Activated CD4-positive, CD25-positive, alpha-beta regulatory T cell (primary cell): ENCODE measurements around the gene COL4A1.

Experiments used
- DNase-seq, 4 experiments: peaks; one replicate each; lab custom pipeline; 2025; lab: John Stamatoyannopoulos, UW

COL4A1 gene

DNA sequence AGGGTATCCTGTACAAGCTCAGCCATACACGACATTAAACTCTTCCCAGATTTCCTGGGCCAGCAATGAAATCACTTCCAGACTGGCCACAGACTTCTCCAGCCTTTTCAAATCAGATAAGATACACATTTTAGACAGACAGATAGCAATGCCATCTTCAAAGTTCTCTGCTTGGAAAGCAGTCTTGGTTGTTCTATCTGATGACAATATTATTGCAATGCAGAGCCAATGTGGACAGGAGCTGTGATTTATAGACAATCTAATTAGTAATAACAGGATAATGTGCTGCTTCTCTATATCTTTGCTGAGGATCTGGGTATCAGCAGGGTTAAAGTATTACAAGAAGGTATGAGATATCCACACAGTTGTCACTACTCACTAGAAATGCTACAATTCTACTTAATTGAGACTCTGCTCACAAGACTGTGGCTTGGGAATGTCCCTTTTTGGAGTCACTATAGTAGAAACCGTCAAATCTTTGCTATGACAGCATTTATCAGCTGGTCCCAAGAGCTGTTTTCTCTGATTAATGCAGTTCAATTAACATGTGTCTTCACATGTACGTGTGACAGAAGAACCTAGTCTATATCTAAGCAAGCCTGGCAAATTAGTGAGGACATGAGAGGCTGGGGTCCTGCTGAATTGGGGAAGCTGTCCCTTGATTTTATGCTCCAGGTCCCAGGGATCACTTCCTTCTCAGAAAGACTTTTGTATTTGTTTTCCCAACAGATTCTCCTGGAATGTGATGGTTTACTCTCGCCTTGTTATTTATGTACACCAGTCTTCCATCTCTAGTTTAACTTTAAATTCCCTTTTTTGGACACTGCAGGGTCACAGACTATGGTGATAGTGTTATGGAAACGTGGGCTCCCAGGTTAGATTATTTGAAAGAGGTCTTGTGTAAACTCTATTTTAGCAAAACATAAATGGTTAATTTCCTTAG is 68.8 kb downstream of the COL4A1 start:
- no peak for DNase-seq

DNA sequence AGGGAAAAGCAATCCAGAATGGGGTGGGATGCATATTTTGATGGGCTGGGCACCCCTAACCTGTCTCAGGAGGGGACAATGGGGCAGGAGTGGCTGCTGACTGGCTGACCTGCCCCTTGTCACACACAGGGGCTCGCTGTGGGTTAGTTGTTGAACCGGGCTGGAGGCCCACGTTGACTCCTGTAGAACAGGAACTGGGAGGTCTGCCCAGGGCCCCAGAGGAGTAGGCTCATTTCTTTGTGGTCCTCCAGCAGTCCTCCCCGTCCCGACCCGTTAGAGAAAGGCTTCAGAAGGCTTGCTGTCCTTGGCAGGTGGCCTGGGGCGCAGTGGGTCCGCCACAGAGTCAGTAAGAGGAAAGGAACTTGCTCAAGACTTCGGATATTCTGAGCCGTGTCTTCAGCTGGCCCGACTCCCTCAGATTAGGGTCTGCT is 70.1 kb downstream of the COL4A1 start:
- no peak for DNase-seq

DNA sequence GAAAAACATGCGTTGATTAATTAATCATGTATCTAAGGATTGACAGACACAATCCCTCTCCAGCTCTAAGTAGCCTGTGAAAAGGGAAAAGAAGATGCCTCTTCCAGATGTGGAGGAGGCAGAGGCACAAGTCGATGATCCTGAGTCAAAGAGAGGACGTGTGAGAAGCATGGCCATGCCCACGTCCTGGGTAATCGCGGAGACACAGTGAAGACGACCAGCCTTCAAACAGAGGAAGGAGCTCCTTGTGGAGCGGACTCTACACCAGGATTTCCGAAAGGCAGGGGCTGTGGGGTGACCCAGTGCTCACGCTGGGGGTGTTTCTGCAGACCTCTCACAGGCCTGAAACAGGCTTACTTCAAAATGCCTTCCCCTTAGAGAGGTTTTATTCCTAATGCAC is 70.5 kb downstream of the COL4A1 start:
- no peak for DNase-seq

DNA sequence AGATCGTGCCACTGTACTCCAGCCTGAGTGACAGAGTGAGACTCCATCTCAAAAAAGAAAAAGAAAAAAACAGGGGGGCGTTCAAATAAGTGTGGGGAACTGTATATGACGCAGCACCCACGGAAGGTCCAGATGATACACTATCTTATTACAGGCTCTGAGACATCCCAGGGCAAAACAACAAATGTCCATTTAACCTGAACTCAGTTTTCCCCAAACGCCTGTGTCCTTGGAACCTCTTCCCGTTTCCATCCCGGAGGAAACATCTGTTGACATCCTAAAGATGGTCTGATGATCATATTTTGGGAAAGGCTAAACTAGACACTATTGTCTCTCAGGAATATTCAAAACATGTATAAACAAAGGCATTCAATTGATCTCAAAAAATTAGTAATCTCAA is 72.4 kb downstream of the COL4A1 start:
- no peak for DNase-seq

DNA sequence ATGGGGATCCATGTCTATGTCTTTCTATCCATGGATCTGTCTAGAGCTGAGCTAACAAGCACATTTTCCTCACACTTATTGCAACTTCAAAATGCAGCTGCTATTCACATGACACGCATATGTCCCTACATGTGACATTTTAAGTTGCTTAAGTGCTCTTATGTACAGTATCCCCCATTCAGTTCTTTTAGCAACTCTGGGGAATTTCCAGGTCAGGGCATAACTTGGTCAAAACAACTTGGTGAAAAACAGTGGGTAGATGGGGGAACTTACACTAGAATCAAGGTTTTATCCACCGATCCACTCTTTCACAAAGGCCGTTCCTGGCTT is 73.0 kb downstream of the COL4A1 start:
- no peak for DNase-seq

DNA sequence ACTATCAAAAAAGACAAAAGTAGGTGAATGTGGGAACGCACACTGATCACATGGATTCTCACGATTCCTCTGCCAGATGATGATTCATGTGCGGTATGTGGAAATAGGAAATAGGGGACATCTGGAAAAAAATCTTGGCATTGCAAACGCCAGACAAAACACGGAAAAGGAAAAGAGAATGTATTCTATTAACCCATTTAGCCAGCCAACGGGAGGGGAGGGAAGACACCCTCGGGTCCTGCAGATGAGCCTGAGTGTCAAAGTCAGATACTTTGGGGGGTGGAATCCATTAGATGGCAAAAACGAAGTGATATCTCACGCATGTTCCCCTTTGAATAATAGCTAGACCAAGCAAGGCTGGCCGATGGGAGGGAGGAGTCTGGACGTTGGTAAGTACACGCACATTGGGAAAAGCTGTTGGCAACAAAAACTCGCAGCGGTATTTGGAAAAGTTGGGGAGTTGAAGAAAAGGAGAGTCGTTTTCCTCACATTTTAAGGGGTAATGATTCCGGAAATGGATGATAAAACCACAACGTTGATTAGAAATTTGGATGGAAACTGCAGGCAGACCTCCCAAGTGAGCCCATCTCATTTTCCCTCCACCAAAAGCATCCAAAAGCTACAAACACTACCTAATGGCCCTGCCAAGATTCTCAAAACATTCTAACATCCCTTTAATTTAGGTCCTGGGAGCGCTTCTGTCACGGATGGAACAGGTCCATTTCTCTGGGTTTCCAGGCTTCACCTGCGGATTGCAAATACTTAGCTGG is 73.6 kb downstream of the COL4A1 start:
- no peak for DNase-seq

GRCh38 chr13:110232756-110233155 is 74.2 kb downstream of the COL4A1 start:
- no peak for DNase-seq

DNA sequence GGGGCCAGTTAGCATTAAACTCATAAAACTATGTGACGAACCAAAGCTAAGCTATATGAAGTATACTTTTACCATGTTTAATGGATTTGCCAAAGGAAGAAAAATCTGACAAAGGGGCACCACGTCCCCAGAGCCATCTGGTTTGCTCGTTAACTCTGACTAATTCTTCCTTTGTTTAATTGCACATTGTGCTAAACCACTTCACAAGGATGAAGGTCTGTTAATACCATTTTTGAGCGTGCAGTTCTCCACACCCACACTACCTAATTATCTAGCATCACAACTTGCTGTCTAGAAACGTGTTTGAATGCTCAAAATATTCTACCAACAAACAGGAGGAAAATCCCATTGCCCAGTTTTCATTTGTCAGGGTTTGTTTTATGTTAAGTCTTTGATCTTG is 74.8 kb downstream of the COL4A1 start:
- DNase-seq = no peak

DNA sequence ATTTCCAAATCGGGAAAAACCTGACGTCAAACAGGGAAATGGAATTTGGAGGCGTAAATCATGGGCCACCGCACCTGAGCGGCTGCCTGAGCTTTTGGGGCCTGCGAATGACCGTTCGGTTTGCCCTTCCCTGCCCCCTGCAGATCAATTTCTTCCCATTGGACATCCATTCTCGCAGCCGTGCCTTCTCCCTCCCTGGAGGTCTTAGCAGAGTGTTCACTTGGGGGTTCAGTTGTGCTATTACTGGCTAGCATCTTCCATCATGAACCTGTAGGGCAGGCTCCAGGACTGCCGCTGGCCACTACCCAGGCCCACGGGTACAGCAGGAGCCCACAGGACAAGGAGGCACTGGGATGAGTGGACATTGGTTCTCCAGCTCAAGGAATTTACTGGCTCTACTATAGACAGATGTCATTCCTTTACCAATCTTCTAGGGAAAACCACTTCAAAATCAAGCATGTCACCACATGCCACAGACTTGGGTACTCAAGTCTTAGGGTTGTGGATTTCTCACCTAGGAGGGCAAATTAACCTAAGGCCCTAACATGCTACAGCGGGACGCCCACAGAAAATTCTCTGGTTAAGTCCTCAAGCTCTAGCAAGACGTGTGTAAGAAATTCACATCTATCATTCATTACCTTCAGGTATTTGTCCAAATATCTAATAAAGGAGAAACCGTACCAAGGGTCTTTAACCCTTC is 75.5 kb downstream of the COL4A1 start:
- no peak for DNase-seq

DNA sequence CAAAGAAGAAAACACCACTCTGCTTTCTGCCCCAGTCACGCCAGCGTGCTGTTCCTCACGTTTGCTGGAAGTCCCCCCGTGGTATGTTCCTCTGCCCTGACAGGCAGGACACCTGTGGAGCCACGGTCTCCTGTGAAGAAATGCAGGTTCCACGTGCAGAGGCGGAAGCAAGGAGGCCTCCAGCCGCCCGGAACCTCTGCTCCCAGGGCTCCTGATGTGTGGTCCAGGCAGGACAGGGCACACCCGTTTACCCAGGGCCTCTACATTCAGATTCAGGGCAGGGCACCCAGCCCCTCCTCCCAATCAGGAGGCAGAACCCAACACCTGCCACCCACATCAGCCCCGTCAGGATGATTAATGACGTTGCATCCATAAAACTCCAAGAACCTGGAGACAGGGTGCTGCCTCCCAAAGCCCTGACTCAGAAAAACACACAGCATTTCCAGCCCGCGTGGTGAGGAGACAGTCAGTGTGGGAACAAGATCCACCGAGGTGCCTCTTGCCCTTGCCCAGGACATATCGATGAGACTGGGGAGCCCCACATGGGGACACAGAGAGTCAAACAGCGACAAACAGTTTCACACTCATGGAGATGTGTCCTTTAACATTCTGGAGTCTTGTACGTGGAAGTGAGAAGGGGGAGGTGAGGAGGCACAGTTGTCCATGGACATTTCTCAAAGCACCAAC is 76.2 kb downstream of the COL4A1 start:
- DNase-seq = no peak

- DNase-seq = no peak
Measured at GRCh38 chr13:110229905-110230563, 76.9 kb downstream of the COL4A1 start.

DNA sequence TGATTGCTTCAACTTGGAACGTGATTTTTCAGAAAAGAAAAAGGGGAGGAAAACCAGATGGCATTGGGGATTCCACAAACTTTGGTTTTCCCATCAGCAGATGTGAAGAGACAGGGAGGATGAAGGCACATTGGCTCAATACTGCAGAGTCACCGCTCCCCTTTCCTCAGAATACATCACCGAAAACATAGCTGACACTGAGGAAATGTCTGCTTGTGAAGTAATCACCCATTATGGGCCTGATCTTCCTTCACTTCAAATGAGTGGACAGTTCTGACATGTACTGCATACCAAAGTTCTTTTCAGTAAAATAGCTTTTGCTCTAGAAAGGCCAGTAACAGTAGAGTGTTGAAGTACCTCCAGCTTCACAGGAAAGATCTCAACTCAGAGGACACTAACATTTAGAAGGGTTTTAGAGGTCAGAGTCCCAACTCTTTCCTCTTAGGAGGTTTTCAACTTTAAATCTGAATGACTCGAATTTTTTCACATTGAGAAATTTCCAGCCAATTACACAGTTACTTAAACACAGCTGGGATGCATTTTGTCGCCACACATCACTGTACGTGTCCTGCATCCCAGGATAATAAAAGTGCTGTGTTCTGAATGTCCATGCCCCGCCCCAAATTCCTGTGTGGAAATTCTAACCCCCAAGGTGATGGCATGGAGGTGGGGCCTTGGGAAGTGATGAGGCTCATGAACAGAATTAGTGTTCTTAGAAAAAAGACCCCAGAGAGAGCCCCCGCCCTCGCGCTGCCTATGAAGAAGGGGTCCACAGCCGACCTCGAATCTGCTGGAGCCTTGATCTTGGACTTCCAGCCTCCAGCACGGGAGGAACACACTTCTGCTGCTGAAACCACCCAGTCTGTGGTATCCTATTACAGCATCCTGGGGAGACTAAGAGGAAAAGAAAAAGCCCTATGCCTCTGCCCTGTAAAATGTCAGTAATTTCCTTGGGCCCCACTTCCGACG is 77.7 kb downstream of the COL4A1 start:
- no peak for DNase-seq

- DNase-seq = no peak
Measured at GRCh38 chr13:110227864-110228643, 78.9 kb downstream of the COL4A1 start.

DNA sequence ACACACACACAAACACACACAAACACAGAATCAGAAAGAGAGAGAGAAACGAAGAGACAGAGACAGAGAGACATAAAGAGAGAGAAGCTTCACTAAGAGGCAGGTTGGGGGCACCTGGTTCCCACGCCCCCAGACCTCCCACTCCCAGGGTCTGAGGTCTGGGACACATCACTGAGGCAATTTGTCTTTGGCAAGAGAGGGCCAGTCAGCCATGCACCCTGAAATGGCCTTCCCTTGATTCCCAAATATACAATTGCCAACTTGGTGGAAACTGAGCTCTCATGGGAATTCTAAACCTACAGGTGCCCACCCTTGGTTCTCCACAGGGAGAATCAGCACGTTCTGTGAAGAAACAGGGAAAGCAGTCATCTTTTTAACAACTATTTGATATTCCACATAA is 79.5 kb downstream of the COL4A1 start:
- no peak for DNase-seq

DNA sequence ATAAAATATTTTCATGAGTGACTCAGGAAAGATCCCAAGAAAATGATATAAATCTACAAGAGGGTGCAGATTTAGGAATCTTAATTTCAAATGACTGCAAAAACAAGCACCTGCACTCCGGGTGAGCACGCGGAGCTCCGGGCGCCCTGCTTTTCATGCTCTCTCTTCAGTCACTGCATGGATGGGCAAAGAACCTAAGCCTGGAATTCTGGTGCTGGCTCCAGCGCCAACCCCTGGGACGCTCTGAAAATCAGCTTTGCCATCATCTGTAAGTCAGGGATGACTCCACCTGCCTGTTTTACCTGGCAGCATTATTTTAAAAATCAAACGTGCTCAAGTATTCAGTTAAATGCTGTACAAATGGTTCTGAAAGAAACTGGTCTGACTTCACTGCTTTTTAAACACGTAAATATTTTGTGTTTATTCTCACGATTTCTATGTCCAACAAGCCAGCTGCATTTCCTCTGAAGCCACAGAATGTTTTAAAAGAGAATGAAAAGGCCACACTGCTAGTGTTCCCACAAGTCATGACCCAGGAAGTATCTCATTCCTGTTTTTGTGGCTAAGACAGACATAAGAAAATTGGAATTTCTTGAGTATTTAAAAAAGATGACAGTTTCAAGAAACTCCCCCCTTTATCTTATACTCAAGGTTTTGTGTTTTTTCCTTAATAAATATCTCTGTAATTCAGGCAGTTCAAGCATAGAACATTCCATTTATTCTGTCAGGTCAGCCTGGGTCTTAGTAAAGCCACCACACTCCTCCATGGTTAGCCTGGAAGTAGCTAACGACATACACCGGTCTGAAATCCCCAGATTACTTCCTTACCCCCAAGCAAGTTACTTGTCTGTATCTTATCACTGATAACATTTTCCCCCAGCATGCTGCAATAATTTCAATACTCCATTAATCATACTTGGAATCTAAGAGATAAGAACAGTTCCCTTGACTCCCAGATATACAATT is 81.1 kb downstream of the COL4A1 start:
- DNase-seq = no peak

GRCh38 chr13:110225003-110225402 is 82.0 kb downstream of the COL4A1 start:
- DNase-seq = no peak

GRCh38 chr13:110224519-110224918 is 82.4 kb downstream of the COL4A1 start:
- no peak for DNase-seq

DNA sequence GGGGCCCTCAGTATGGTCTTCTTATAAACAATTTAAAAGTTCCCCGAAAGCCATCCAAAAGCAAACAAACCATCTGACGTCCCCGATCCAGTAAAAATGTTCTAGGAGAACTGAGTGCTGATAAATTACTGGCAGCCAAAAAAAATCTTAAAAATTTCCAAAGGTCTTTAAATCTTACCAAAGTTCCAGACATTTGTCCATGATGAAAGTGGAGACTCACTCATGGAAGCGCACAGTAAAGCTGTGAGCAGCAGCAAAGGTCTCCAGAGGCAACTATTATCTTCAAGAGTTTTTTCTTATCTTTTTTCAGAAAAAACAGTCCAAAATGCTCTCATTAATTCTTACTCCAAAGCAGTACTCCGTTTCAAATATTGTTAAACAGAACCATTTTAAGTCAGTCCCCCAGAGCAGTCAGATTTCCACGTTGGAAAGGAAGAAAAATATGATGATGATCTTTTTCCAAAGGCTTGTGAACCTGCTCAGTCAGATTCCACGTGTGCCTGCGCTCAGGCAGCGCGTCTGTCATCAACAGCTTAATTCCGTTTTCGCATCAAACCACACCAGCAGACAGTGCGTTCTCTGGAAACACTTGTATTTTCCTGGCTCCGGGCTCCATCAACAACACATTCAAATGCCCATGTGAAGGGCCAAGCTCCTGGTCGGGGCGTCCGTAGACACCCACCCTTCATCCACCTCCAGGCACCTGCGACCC is 85.4 kb downstream of the COL4A1 start:
- no peak for DNase-seq
